Measurements from ENCODE around the gene RPGRIP1.
"Not testable (repeated sequence)": the region's sequence is repeated elsewhere in the genome, so short reads cannot be mapped to it uniquely, and the experiment has no call there.

The RPGRIP1 gene

DNA sequence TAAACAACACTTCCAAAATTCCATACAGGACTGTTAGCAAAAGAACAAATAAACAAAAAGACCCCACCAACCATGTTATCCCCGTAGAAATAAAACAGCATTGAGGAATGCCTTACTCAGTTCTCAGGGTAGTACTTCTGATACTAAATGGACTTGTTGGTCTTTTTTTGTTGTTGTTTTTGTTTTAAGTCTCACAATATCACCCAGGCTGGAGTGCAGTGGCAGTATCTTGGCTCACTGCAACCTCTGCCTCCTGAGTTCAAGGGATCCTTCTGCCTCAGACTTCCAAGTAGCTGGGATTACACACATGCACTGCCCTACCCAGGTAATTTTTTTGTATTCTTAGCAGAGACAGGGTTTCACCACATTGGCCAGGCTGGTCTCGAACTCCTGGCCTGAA is 27.7 kb upstream of the RPGRIP1 start:
- no peak overlapping the region for H3K4me3 ChIP-seq (ENCODE audit: low read length)
- TF ChIP-seq, protein P1, sequence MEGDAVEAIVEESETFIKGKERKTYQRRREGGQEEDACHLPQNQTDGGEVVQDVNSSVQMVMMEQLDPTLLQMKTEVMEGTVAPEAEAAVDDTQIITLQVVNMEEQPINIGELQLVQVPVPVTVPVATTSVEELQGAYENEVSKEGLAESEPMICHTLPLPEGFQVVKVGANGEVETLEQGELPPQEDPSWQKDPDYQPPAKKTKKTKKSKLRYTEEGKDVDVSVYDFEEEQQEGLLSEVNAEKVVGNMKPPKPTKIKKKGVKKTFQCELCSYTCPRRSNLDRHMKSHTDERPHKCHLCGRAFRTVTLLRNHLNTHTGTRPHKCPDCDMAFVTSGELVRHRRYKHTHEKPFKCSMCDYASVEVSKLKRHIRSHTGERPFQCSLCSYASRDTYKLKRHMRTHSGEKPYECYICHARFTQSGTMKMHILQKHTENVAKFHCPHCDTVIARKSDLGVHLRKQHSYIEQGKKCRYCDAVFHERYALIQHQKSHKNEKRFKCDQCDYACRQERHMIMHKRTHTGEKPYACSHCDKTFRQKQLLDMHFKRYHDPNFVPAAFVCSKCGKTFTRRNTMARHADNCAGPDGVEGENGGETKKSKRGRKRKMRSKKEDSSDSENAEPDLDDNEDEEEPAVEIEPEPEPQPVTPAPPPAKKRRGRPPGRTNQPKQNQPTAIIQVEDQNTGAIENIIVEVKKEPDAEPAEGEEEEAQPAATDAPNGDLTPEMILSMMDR (conservative IDR thresholded peaks at IDR 0.05; ENCODE audit: low read depth, low read length): no peak
- DNase-seq (ENCODE audit: low read depth): no peak

DNA sequence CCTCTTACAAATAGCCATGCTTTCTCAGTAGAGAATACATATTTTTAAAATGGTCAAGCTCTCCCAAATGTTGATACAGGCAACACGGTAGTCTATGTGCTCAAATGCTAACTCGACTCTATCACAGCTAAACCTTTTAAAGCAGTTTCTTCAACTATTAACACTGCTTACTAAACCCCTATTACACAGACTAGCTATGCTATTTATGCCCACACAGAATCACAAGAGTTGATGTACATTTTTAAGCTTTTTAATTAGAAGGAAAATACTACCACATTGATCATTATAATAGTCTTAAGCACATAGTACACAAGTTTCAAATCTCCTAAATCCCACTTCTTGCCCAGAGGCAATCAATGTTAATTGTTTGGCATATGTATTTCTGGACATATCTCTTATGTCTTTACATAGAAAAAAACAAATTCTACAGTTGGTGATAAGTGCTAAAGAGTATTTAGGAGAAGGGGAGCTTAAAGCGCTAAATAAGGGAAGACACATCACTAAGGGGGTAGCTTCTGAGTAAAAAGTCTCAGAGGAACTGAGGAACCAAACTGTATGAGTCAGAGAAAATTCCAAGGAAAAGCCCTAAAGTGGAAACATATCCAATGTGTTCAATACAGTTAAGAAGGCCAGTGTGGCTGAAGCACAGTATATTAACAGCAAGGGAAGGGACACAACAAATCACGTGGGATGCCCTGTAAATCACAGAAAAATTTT is 24.3 kb upstream of the RPGRIP1 start:
- TF ChIP-seq, protein P1 (conservative IDR thresholded peaks at IDR 0.05; ENCODE audit: low read depth, low read length): no peak
- no peak overlapping the region for H3K4me3 ChIP-seq (ENCODE audit: low read length)
- no peak for DNase-seq (ENCODE audit: low read depth)

DNA sequence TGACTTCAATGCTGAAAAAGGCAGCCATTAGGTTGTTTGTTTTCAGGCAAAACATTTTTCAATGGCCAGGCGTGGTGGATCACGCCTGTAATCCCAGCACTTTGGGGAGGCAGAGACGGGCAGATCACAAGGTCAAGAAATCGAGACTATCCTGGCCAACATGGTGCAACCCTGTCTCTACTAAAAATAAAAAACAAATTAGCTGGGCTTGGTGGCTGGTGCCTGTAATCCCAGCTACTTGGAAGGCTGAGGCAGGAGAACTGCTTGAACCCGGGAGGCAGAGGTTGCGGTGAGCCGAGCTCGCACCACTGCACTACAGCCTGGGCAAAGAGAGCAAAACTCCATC is 23.8 kb upstream of the RPGRIP1 start:
- not testable (repeated sequence) for DNase-seq (ENCODE audit: low read depth); H3K4me3 ChIP-seq (ENCODE audit: low read length)

DNA sequence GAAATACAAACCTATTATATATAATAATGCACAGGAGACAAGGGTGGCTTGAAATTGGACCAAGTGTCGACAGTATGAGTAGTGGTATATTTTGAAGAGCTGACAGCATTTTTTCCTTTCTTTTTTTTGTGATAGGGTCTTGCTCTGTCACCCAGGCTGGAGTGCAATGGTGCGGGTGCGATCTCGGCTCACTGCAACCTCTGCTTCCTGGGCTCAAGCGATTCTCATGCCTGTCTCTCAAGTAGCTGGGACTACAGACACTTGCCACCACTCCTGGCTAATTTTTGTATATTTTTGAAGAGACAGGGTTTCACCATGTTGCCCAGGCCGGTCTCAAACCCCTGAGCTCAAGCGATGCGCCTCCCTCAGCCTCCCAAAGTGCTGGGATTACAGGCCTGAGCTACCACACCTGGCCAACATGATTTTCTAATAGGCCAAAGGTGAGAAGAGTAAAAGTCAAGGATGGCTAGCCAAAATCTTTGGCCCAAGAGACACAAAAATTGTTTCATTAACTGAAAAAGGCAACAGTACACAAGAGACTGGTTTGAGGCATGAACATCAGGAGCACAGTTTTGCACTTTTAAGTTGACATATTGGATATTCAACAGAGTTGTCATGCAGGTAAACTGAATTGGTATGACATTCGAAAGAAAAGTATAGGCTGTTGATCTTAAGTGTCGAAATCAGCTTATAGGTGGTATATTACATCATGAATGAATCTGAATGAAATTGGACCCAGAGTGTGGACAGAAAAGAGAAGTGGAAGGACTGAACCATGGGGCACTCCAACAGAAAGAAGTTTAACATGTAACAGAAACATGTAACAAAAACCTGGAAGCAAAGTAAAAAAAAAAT is 23.1 kb upstream of the RPGRIP1 start:
- no peak for DNase-seq (ENCODE audit: low read depth)
- H3K4me3 ChIP-seq (ENCODE audit: low read length): no peak overlapping the region
- TF ChIP-seq, protein P1 (conservative IDR thresholded peaks at IDR 0.05; ENCODE audit: low read depth, low read length): no peak

DNA sequence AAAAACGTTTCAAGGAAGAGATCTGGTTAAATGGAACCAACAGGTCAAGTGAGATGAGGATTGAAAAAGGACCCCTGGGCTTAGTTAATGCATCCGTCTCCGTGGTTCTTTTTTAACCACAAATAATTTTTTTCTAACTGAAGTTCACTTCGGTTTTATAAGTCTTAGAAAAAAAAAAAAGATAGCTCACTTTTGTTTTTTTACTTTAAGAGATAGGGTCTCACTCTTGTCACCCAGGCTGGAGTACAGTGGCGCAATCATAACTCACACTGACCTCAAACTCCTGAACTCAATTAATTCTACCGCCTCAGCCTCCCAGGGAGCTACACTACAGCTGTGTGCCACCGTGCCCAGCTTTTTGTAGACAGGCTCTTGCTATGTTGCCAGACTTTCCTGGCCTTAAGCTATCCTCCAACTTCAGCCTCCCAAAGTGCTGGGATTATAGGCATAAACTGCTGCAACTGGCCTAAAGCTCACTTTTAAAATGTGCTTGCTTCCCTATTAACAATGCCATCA is 22.4 kb upstream of the RPGRIP1 start:
- DNase-seq (ENCODE audit: low read depth): no peak
- no peak overlapping the region for H3K4me3 ChIP-seq (ENCODE audit: low read length)
- TF ChIP-seq, protein P1 (conservative IDR thresholded peaks at IDR 0.05; ENCODE audit: low read depth, low read length): no peak

DNA sequence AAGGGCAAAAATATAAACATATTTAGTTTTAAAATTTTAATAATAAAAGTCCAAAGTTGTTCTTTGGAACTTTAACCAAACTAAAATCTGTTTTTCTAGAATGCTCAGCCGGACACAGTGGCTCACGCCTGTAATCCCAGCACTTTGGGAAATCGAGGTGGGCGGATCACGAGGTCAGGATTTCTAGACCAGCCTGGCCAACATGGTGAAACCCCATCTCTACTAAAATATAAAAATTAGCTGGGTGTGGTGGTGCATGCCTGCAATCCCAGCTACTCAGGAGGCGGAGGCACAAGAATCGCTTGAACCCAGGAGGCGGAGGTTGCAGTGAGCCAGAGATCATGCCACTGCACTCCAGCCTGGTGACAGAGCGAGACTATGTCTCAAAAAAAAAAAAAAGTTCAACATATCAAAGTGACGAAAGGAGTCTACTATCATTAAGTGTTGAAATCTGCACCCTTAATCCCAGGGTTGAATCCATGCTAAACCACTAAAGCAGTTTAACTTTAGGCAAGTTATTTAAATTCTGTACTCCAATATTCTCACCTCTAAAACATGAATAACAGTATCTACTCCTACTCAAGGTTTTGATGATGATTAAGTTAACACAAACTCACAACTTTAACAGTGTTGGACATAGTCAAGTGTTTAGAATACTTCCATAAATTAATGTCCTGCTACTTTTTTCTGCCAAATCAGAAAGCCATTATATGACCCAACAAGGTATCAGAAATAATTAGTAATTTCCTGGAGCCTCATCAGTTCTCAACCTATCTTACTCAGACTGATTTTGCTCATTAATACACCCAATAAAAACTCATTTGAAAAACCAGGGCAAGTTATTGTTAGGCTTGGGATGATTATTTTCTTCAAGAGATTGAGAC is 21.6 kb upstream of the RPGRIP1 start:
- no peak overlapping the region for H3K4me3 ChIP-seq (ENCODE audit: low read length)
- DNase-seq (ENCODE audit: low read depth): no peak
- TF ChIP-seq, protein P1 (conservative IDR thresholded peaks at IDR 0.05; ENCODE audit: low read depth, low read length): no peak
